T-helper 1 cell (primary cell): ENCODE data around the gene GPRASP1.

Experiments
- DNase-seq, 5 donors: peaks; one replicate each; pipeline ENCODE4 v3.0.0-alpha.2; 2012 to 2020

The GPRASP1 gene

GRCh38 chrX:102697494-102697893, 46.2 kb downstream of the GPRASP1 start:
- no peak for DNase-seq
